ENCODE results near the gene CTR9. TPM values are rescaled to one million over a fixed set of nuclear protein-coding genes. Genes with fewer than 3 reads are reported as not detected.

The CTR9 gene
- total and polyA plus RNA-seq, 9 of the 15 experiments (the other 6 are each of a cell fraction or from before 2014, with no cell fraction given), result 25.4 to 79.3 (median 47.3) TPM

DNA sequence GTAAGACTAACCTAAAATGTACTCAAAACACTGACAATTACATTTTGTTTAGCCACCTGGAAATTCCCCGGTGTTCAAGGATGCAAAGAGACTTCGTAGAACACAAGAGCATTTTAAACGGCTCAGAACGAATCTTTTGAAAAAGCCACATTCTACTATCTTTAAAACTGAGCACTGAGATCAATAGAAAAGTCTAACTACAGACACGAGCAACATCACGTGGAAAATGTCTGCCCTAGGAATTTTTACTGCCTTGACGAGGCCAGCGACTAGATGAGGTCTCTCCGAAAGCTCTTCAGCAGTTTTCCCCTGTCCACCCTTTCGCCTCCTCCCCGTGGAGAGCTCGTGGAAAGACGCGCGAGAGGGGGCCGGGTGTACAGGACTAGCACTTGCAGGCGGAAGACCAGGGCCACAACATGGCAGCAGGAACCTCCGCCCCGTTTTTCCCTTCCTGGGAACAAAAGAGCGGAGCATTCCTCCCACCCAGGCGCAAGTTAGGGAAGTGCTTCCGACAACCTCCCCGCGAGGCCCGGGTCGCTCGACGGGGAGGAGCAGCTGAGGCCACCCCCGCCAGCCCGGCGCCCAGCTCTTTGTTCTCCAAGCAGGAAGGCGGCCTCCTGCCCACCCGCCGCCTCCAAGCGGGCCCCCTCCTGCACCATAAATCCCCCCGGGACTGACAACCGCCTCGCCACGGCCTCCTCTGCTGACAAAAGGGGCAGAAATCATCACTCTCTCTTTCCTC is 56.6 kb downstream of the CTR9 start (continued):
- TF ChIP-seq ETS2 (tag; IDR thresholded peaks at IDR 0.05; ENCODE audit: borderline replicate concordance, poor library complexity, severe bottlenecking) (no peak), CHD2 (IDR thresholded peaks at IDR 0.05; ENCODE audit: low read depth, low read length) (peak; percentile 63; the same call in 1 of the 2 replicates), ZNF639 (CRISPR knock-in tag; conservative IDR thresholded peaks at IDR 0.05 in 1 of 2, IDR thresholded peaks at IDR 0.05 in 1 of 2) (no peak), SRSF9 (IDR thresholded peaks at IDR 0.05; ENCODE audit: borderline replicate concordance, low read depth, low read length) (no peak), RBBP5 (IDR thresholded peaks at IDR 0.05; ENCODE audit: borderline replicate concordance, insufficient read depth, low read length, poor library complexity, severe bottlenecking) (peak; percentile 1), RHOXF2B (CRISPR knock-in tag; conservative IDR thresholded peaks at IDR 0.05) (no peak), SNAPC5 (CRISPR knock-in tag; IDR thresholded peaks at IDR 0.05) (no peak), CBFA2T2 (conservative IDR thresholded peaks at IDR 0.05) (no peak), ARID4B (CRISPR knock-in tag; IDR thresholded peaks at IDR 0.05) (no peak), NFE2 (IDR thresholded peaks at IDR 0.05; ENCODE audit: low read depth) (no peak), YBX1 (IDR thresholded peaks at IDR 0.05) (no peak), HNRNPL (IDR thresholded peaks at IDR 0.05; ENCODE audit: low read depth, low read length) (0 out of 2 replicates have a peak, but pooled peaks have one; percentile 40), LCOR (CRISPR knock-in tag; IDR thresholded peaks at IDR 0.05) (no peak)
- TF ChIP-seq, protein P1, sequence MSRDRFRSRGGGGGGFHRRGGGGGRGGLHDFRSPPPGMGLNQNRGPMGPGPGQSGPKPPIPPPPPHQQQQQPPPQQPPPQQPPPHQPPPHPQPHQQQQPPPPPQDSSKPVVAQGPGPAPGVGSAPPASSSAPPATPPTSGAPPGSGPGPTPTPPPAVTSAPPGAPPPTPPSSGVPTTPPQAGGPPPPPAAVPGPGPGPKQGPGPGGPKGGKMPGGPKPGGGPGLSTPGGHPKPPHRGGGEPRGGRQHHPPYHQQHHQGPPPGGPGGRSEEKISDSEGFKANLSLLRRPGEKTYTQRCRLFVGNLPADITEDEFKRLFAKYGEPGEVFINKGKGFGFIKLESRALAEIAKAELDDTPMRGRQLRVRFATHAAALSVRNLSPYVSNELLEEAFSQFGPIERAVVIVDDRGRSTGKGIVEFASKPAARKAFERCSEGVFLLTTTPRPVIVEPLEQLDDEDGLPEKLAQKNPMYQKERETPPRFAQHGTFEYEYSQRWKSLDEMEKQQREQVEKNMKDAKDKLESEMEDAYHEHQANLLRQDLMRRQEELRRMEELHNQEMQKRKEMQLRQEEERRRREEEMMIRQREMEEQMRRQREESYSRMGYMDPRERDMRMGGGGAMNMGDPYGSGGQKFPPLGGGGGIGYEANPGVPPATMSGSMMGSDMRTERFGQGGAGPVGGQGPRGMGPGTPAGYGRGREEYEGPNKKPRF (IDR thresholded peaks at IDR 0.05; ENCODE audit: low read depth, low read length), result no peak
